GM12873 (cell line): ENCODE results near the gene H2BK1.

Source experiments
- CTCF ChIP-seq: IDR thresholded peaks from 2 replicates; pipeline ENCODE4 v1.5.1; 2012; ENCODE audit warnings: low read depth, mild to moderate bottlenecking, moderate library complexity, low read length, control low read depth; ENCODE audit not compliant: insufficient read depth; ENCODE audit errors: missing control alignments

Gene H2BK1

GRCh38 chr7:151205730-151206129, 4.6 kb downstream of the H2BK1 start:
- TF ChIP-seq CTCF, result no peak

- TF ChIP-seq CTCF, result no peak
Measured at GRCh38 chr7:151204383-151205032, 5.8 kb downstream of the H2BK1 start.

GRCh38 chr7:151202836-151203235, 7.5 kb downstream of the H2BK1 start:
- no peak for TF ChIP-seq CTCF

DNA sequence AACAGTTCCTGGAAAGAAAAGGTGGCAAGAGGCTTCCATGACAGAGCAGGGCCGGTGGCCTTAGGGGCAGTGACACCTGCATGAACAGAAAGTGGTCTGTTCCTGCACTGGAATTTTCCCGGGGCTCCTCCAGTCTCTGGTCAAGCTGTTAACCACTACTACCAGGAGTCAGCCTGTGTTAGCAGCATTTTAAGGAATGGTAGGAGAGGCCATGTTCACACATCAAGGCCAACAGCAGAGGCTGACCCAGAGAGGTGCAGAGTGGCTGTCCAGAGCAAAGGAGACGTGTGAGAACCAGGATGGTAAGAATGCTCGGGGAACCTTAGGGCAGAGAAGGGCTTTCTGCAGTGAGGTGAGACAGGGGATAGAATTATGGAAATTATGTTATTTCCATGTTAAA, 8.5 kb downstream of the H2BK1 start:
- TF ChIP-seq CTCF, result no peak

DNA sequence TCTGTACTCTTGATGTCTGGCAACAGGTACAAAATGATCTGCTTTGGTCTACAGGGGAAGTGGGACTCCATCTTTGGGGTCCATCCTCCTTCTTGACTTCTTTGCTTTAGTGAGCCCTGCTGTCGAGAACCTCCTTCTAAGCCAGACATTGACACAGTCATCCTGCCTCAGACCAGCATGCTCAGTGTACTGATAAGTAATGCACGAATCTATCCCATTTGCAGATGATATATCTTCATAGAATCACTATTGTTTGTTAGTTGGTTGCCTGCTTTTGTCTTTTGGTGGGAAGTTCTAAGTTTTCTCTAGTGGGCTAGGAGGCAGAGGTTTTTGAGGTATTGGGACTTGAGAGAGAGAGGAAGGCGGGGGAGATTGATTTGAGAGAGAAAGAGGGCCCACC, 8.9 kb downstream of the H2BK1 start:
- no peak for TF ChIP-seq CTCF

- no peak for TF ChIP-seq CTCF
Measured at GRCh38 chr7:151198945-151199848, 11.1 kb downstream of the H2BK1 start.

GRCh38 chr7:151197932-151198331, 12.4 kb downstream of the H2BK1 start:
- no peak for TF ChIP-seq CTCF
